Activated naive CD4-positive, alpha-beta T cell treated with Interleukin-2 at 50 U/mL for 16 hours (primary cell): ENCODE data around the gene HADHA.
"Not testable (repeated sequence)": the region's sequence is repeated elsewhere in the genome, so short reads cannot be mapped to it uniquely, and the experiment has no call there.

ENCODE experiments used
- DNase-seq: peaks from one replicate; pipeline ENCODE4 v3.0.0-alpha.2; 2020

HADHA gene

DNA sequence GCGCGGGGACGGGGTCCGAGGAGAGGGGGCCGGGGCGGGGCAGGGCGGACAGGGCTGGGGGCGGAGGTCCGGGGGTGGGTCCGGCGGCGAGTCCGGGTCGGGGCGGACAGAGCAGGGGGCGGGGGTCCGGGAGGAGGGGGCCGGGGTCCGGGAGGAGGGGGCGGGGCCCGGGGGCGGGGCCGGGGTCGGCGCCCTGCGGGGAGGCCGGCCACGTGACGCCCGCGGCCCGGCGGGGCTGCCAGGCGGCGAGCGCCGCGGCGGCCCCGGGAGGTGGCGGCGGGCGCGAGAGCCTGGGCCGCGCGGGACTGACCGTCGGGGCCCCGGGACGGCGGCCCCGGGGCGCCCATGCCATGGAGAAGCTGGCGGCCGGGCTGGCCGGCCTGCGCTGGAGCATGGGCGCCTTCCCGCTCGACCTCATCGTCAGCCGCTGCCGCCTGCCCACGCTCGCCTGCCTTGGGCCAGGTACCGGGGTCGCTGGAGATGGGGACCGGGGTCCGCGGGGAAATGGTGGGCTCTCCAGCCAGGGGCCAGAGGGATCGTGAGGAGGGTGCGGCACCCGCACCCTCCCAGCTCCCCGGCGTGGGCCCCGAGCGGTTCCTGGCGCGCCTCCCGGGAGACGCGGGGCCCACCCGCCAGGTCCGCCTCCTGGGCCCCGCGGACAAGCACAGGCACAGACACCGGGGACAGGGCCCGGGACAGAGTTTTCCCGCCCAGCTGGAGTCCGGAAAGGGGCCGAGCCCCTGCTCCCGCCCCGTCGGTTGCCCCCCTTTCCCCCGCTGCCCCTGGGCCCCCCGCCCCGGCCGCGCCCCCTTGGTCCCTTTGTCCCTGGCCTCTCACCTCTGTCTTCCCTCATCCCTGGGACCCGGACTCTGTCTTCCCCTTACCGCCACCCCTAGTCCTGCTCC, 71.3 kb downstream of the HADHA start, which contains the start of gene GAREM2:
Gene GAREM2, plus strand, starts transcription at position 218 of the 905 bp plus-strand sequence. Its CDS starts 133 bp downstream, at position 351.
- DNase-seq: no peak

DNA sequence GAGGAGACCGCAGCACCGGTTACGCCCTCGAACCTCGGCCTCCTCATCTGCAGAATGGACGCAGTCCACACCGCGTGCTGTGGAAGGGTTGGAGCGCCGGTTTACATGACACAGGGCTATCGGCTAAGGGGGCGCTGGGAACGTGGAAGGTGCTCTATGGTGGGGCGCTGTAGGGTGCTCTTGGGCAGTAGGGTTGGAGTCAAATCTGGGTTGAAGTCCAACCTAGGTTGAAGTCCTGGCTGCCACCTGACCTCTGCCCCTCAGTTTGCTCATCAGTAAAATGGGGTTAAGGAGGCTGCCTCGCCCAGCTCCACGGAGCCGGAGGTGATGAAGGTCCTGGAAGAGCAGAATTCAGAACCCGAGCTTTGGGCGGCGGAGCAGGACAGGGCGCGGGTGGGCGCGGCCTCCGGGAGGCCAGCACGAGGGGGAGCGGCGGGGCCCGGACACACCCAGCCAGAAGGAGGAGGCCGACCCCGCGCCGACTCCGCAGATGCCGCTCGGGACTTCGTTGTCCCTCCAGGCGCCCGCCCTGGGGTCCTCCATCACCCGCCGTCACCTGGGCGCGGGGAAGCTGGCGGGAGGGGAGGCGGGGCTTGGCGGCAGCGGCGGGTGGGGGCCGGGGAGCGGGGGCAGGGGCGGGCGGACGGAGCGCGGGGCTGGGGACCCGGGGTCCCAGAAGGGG, 72.1 kb downstream of the HADHA start:
- DNase-seq: no peak

DNA sequence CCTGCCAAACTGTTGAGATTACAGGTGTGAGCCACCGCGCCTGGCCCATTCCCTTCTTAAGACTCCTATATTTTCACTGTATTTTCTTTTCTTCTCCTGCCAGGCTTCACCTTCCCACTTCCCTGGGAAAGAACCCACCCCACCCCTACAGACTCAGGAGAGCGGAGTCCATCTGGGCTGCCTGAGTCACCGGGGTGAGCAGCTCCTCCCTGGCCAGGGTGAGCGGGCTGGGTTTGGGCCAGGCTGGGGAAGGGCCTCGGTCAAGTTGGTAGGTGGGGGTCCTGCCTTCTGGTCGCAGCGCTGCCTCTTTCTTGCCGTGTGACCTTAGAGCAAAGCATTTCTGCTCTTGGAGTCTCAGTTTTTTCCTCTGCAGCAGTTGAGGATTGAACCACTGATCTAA, 73.6 kb downstream of the HADHA start:
- DNase-seq: no peak

DNA sequence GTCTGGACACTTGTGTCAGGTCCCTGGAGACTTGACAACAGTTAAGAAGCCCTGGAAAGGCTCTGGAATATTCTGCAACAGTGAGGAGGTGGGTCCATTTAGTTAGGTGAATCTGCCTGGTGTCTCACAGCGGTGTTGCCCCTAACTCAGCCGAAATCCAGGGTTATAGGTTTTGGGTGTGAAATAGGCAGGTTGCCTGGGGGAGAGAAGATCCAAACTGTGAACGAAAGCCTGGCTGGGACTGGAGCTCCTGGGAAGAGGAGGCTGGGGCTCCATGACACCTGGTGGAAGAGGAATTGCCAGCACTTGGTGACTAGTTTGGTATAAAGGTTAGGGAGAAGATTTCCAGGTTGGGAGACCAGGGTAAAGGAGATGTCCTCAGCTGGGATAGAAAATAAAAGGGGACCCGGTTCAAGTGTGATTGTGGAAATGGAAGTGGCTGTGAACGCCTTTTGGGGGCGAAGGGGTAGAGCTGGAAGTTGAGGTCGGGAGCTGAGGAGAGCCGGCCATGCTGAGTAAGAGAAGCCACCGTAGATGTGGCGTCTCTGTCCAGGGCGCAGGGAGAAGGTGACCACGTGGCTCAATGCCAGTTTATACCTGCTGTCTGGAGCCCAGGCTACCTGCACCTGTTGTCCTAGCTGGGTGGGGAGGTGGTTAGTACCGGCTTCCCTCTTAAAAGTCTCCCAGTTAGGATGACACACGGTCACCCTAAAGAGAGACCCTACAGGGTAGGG, 74.6 kb downstream of the HADHA start:
- no peak for DNase-seq

DNA sequence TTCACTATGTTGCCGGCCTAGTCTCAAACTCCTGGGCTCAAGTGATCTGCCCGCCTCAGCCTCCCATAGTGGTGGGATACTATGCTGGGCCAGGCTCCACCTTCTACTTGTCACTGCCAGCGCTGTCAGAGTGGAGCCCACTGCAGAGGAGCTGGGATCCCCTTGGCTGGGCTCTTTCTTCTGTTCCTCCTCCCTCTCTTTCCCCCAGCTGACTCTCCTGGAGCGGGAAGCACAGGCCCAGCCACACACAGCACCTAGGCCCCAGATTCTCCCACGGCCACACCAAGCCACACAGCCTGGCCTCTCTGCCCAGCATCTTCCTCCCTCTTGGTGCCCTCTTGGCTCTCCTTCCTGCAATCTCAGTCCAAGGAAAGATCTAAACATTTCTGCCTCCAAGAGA, 75.2 kb downstream of the HADHA start:
- no peak for DNase-seq

DNA sequence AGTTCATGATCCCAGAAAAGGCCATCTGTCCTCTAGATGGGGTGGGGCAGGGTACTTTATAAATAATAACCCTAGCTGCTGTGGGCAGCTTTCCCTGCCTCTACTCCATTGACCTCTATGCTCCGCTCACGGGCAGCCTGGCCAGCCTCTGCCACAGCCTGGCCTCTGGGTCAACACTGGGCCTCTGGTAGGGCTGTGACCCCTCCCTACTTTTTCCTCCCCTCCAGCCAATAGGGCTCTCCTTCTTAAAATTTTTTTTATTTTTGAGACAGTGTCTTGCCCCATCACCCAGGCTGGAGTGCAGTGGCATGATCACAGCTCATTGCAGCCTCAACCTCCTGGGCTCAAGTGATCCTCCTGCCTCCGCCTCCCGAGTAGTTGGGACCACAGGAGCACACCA, 75.6 kb downstream of the HADHA start:
- no peak for DNase-seq

DNA sequence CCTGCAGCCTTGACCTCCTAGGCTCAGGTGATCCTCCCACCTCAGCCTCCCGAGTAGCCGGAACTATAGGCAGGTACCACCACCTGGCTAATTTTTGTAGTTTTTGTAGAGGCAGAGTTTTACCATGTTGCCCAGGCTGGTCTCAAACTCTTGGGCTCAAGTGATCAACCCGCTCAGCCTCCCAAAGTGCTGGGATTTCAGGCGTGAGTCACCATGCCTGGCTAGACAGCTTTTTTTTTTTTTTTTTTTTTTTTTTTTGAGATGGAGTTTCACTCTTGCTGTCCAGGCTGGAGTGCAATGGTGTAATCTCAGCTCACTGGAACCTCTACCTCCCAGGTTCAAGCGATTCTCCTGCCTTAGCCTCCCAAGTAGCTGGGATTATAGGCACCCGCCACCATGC, 77.9 kb downstream of the HADHA start:
- not testable (repeated sequence) for DNase-seq

DNA sequence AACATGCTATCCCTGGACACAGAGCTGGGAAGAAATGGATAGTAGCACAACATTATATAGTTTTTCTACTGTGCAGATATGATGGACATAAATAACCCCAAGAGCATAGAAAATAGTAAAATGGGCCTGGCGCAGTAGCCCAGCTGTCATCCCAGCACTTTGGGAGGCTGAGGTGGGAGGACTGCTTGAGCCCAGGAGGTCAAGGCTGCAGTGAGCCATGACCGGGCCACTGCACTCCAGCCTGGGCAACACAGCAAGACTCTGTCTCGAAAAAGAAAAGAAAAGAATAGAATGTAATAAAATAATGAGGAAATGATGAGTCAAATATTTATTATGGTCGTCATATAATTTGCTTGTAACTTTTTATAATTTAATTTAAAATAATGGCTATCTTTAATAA, 79.0 kb downstream of the HADHA start:
- no peak for DNase-seq

DNA sequence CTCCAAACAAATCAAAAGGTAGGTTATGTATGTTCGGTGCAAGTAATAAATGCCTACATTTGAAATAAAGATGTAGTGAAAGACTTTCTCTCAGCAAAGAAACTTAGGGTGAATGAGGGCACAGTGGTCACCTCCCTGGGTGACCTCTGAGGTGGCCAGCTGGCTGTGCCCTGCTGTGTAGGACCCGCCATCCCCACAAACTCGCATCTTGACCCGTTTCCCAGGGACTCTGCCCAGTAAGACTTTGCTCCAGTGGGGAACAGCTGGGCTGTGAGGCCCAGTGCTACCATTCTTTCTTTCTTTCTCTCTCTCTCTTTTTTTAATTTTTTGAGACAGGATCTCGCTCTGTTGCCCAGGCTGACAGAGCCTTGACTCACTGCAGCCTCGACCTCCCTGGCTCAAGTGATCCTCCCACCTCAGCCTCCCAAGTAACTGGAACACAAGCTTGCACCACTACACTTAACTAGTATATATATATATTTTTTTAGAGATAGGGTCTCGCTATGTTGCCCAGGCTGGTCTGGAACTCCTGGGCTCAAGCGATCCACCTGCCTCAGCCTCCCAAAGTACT, 79.7 kb downstream of the HADHA start:
- DNase-seq: no peak

DNA sequence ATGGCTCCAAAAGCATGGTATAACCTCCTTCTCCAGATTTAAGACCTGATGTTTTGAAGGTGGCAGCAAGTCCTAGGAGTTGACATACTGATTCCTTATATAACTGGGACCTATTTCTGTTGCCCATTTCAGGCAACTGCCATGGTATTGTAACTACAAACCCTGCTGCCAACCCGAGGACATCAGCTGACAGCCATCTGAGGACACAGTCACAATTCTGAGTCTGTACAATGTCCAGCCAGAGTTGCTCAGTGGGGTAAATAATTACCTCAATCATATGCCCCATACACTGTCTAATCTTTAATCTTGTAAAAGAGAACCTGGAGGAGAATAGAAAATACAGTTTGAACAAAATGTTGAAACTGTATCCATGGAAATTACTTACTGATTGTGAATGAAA, 80.2 kb downstream of the HADHA start:
- no peak for DNase-seq

DNA sequence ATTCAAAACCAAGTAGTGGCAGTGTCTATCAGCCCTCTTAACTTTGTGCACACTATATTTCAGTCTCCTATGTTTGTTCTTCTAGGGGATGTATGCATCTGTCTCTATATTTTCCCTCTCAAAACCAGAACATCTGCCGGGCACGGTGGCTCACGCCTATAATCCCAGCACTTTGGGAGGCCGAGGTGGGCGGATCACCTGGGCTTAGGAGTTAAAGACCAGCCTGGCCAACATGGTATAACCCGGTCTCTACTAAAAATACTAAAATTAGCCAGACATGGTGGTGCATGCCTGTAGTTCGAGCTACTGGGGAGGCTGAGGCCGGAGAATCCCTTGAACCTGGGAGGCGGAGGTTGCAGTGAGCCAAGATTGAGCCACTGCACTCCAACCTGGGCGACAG, 81.5 kb downstream of the HADHA start:
- DNase-seq: no peak

DNA sequence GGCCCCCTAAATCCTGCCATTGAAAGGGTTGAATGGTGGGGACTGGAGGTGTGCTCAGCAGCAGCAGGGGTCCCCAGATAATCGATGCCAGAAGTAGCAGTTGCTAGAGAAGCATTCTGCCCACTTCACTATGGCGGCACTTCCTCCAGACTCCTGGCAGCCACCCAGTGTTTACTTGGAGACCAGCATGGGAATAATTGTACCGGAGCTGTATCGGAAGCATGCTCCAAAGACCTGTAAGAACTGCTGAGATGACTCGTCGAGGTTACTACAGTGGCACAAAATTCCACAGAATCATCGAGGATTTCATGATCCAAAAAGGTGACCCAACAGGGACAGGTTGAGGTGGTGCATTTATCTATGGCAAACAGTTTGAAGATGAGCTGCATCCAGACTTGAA, 82.5 kb downstream of the HADHA start:
- DNase-seq: no peak

DNA sequence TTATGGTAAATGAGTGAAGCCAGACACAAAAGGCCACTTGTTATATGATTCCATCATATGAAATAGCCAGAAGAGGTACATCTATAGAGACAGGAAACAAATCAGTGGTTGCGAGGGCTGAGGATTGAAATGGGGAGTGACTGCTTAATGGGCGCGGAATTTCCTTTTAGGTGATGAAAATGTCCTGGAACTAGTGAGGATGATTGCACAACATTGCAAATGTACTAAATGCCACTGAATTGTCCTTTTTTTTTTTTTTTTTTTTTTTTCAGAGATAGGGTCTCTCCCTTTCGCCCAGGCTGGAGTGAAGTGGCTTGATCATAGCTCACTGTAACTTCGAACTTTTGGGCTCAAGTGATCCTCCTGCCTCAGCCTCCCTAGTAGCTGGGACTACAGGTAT, 86.9 kb downstream of the HADHA start:
- DNase-seq: no peak

DNA sequence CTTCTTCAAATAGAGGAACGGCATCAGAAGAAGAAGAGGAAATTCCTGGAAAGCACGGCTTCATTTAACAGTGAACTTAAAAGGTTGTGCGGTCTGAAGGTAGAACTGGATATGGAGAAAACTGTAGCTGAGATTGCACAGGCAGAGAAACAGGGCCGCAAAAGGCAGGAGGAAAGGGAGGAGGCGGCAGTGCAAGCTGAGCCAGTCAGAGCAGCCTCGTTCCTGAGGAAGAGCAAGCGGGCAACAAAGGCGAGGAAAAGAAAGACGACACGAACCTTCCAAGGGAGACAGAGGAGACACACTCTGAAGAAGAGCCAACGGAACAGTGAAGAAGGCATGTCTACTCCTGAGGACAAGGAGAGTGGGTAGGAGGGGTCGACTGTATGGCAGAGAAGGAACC, 94.2 kb downstream of the HADHA start:
- DNase-seq: no peak

DNA sequence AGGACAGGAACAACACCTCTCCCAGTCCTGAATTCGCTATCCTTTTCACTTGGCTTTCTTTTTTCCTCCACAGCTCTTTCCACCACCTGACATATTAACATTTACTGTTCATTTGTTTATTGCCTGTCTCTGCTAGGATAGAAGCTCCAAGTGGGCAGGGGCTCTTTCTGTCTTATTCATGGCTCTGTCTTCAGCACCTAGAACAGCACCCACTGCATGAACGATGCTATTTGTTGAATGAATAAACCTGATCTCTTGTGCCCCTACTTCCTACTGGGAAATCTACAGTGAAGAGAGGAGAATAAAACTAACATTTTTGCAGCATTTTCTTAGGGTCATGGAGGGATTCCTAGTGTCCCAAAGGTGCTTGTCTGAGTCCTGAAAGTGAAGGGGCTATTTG, 95.9 kb downstream of the HADHA start:
- no peak for DNase-seq

DNA sequence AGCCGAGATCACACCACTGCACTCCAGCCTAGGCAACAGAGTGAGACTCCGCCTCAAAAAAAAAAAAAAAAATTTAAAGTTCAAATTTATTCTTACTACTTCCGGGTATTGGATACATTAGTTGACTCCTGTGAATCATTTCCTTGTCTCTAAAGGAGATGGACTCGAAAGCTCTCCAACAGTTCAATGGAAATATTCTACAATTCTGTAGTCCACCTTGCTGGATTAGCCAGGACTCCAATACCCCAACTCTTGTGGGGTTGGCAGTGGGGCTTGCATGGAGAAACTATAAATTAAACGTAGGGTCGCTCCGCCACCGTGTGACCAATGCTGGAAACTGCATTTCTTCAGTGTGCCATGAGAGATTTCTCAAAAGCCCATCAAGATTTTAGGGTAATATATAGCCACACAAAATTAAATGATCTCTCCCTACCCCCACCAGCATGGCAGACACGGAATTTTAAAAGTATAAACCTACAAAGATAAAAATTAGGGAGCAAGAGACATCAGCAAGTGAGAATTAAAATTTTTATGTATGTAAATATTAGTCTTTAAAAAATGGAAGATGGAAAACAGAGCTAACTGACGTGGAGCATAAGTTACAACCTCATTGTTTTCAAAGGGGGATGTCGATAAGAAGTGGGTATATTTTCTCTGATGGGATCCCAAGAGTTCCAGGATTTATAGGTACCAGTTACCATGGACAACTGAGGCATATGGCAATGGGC, 99.3 kb downstream of the HADHA start:
- DNase-seq: peak; percentile 68

DNA sequence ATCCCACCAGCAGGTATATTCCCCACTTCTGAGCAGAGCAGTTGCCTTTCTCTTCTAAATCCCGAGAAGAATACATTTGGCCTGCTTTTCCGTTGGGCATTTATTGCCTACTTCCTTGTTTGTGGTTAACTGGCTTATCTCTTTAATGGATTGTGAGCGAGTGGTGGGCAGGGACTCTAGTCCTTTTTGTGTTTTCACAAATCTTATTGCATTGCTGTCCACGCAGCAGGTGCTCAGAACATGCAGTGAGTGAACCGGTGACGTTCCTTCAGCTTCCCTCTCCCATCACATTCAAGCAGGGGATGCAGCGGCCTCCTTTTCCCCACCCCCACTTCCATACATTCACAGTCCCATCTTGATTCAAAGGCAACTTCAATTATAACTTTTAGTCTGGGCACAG, 100.4 kb downstream of the HADHA start:
- DNase-seq: no peak

DNA sequence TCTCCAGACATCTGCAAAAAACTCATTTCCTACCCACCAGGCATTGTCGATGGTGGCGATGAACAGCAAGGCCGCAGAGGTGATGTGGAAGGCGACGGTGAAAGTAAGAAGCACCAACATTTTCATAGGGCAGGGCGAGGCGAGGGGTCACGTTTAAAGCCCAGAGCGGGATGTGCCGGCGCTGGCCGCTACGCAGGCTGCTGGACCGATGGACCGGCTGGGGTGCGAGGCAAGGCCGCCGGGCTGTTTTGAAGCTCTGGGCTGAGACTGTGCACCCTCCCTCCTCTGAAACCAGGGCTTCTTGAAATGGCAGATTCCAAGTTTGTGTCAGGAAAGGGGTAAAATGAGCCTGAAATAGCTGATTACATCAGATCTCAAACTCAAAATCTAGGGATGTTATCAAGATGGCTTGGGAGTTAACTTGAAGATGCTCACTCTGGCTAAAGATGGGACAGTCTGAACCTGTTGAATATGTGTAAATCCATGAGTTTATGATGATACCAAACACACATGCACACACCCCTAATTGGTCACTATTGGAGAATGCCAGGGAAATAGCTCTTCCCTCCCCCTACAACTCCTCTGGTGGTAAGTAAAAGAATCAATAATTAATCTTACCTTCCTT, 103.2 kb downstream of the HADHA start:
- DNase-seq: no peak
